Hepatocyte (in vitro differentiated cells): ENCODE measurements around the gene USP48.

Experiments used
- EZH2phosphoT487 ChIP-seq: fragments of 200-600 bp; sonication (generic); IDR thresholded peaks from one replicate; pipeline ENCODE4 v1.6.1; 2018; ENCODE audit warnings: antibody characterized with exemption, mild to moderate bottlenecking, low read depth, moderate library complexity; ENCODE audit not compliant: unreplicated experiment, severe bottlenecking
- TF ChIP-seq, protein P1 (sequence below): fragments of 200-600 bp; sonication (generic); IDR thresholded peaks from 2 replicates; pipeline ENCODE4 v1.5.1; 2016; ENCODE audit warnings: antibody characterized with exemption, mild to moderate bottlenecking; ENCODE audit not compliant: poor library complexity

DNA sequence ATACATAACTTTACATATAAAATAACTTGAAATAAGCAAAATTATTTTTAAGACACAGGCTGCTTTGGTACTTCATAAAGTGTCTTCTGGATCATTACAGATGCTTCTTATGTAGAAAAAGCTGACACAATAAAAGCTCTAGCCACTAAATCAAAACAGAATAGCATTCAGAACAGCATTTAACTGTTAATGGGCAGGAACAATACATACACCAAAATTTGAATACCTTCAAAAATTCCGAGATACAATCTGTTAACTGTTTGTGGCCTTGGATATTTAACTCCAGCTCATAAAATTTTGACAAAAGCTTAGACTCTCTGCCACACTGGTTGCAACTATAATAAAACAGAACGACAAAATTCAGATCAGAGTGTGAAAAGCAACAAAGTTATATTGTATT lies 31.7 kb downstream of the USP48 start:
- TF ChIP-seq, protein P1, sequence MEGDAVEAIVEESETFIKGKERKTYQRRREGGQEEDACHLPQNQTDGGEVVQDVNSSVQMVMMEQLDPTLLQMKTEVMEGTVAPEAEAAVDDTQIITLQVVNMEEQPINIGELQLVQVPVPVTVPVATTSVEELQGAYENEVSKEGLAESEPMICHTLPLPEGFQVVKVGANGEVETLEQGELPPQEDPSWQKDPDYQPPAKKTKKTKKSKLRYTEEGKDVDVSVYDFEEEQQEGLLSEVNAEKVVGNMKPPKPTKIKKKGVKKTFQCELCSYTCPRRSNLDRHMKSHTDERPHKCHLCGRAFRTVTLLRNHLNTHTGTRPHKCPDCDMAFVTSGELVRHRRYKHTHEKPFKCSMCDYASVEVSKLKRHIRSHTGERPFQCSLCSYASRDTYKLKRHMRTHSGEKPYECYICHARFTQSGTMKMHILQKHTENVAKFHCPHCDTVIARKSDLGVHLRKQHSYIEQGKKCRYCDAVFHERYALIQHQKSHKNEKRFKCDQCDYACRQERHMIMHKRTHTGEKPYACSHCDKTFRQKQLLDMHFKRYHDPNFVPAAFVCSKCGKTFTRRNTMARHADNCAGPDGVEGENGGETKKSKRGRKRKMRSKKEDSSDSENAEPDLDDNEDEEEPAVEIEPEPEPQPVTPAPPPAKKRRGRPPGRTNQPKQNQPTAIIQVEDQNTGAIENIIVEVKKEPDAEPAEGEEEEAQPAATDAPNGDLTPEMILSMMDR = no peak
- no peak for TF ChIP-seq EZH2phosphoT487
